Suprapubic skin (tissue), 2 donors: ENCODE data around the gene PLXDC2.

ENCODE experiments used
- EP300 ChIP-seq: sonication (generic); formaldehyde crosslinking; IDR thresholded peaks from one replicate; pipeline ENCODE4 v1.6.1; 2017; ENCODE audit warnings: antibody characterized with exemption
- POLR2A ChIP-seq, 2 donors: fragments of 450-650 bp; IDR thresholded peaks; one replicate each; pipeline ENCODE4 v1.6.1; 2017; ENCODE audit warnings: antibody characterized with exemption in 2 of 2, mild to moderate bottlenecking in 2 of 2, moderate library complexity in 2 of 2

DNA sequence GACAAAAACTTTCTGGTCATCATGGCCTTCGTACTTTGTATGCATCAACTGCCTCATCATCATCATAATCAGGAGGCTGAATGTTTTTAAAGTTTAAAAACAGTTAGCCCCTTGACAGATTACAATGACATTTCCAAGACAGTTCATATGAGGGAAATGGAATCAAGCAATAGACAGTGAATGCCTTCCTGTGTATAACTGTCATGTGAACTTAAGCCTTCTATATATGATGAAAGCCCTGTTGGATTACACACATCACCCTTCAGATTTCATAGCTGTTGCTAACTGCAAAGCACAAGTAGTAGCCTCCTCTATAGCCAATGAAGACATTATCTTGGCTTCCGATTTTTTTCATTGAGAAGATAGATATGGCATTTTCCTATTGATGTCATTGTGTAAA, 154.0 kb downstream of the PLXDC2 start:
- TF ChIP-seq POLR2A (IDR thresholded peaks at IDR 0.05) (no peak), EP300 (no peak)
